NCI-H460 (cell line): ENCODE results near the gene SLC25A1. TPM values are rescaled to one million over a fixed set of nuclear protein-coding genes. Genes with fewer than 3 reads are reported as not detected.

Experiments
- DNase-seq: peaks from one replicate; pipeline ENCODE4 v3.0.0-alpha.2; 2016; ENCODE audit warnings: low read depth; ENCODE audit errors: extremely low read depth
- polyA plus RNA-seq: library from polyadenylated mRNA; depleted of rRNA; stranded (reverse); fragments of >200 nt; gene quantifications from 2 replicates; pipeline ENCODE4 v1.2.3, GENCODE V29; 2014; cell fraction: nucleus; rRNA removed
- total RNA-seq: library from RNA; depleted of rRNA; stranded (reverse); fragments of >200 nt; shearing (Covaris generic); gene quantifications from 2 replicates; pipeline ENCODE4 v1.2.3, GENCODE V29; 2014; rRNA removed

Gene SLC25A1
- 34.6 and 42.3 TPM in 2 replicates for total RNA-seq
- polyA plus RNA-seq: 110 and 131 TPM in 2 replicates

DNA sequence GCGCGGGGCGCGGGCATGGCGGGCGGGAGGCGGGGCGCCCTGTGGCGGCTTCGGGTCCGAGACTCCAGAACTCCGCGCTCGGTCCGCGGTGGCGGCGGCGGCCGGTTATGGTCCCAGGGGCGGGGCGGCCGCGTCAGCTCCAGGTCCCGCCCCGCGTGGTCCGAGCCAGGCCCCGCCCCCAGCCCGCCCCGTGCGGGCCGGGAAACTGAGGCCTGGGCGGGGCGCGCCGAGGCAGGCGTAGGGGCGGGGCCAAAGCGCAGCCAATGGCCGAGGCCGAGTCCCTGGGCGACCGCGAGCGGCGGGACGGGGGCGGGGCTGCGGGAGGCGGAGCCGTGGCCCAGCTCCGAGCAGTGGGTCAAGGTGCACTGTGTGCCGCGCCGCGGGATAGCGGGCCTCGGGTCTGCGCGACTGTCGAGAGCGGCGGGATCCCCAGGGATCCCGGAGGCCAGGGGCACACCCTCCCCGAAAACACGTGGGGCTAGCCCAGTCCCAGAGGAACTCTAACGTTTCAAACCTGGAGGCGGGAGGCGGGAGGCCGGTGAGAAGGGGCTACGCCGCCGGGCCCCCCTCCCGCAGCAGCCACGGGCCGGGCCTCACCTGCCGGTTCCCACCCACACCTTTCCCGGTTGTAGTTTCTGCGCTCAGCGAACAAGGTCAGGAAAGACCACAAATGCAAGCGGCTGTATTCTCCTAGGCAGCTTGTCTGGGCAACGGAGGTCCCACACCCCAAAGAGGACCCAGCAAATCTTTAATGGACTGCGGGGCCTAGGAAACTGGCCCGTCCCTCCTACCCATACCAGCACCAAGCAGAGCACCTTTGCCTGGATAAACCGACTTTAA, at the start of gene SLC25A1:
SLC25A1 (minus strand) TSS at position 80 of the 840 bp plus-strand sequence; CDS start at position 17, 63 bp downstream.
- DNase-seq: peak; percentile 85

DNA sequence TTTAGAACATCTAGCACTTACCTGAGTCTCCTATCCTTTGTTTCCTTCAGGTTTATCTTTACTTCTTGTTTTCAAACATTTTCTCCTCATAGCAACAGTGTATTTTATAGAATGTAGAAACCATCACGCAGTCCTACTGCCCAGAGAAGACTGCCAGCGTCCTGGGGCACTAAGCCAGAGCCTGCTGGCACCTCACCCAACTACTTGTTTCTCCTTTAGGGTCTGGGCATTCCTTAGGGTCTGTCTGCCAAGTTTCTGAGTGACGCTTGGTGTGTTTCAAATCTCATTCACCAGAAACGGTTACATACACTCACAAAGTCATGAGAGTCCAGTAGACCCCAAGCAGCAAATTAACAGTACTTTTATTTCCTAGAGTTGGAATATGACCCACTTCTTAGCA, 49.6 kb upstream of the SLC25A1 start:
- no peak for DNase-seq

DNA sequence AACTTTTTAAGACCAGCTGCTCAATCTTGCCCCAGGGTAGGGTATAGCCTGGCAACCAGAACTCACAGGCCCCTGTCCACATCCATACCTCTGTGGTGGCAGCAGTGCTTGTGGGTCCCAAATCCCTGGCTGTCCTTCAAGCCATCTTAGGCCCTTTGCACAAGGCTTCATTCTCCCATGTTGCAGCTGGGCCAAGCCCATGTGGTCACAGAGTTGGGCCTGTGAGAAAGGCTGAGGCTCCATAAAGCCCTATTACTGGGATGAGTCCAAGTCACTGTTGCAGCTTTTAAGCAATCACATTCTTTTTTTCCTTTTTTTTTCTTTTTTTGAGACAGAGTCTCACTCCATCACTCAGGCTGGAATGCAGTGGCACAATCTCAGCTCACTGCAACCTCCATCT, 47.9 kb upstream of the SLC25A1 start:
- no peak for DNase-seq

DNA sequence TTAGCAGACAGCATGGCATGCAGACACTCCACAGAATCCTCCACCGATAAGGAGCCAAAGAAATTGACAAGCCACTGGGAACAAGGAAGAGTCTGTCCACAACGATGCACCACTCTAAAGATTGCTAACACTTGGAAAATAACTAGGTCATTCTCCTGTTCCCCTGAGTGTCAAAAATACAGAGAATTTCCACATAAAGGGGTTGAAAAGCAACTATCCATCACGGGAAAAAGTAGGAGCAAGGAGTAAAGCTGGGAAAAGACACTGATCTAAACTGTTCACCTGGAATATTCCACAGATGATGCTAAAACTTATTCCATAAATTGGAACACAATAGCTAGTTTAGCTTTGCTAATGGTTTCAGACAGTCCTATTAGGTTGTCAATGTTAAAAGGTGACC, 47.0 kb upstream of the SLC25A1 start:
- no peak for DNase-seq

DNA sequence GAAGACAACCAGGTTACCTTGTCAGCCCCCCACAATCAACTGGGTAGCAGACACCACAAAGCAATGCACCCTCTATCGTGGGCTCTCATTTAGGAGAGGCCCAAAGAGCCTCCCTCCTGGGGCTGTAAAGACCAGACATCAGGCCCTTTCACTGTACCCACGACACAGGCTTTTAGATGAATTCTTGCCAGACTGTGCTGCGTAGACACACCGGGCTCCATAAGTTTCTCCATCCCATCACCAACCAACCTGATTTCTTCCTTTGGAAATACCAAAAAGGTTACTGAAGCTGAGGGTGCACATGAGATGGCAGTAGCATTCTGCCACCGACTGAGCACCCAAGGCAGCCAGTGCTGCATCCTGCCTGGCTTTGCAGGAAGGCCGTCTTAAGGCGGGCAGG, 46.4 kb upstream of the SLC25A1 start:
- DNase-seq: no peak

- DNase-seq: no peak
Measured at GRCh38 chr22:19224557-19224956, 46.0 kb upstream of the SLC25A1 start.

GRCh38 chr22:19223617-19224016, 45.1 kb upstream of the SLC25A1 start:
- DNase-seq: no peak

DNA sequence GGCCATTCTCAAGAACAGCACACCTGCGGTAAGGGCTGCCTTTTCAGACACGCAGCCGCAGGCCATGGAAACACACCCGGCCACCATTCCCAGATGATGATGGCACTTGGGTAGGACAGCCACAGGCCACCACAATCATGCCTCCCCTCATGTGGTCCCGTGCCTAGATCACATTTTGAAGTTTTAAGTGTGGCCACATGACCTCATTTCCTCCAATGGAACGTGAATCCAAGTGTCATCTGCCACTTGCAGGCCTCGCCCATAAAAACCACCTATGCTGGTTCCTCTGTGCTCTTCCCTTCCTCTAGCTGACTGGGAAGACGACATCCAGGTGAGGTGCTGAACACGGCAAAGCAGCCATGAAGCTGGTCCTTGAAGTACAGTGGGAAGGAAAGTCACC, 44.6 kb upstream of the SLC25A1 start:
- no peak for DNase-seq

DNA sequence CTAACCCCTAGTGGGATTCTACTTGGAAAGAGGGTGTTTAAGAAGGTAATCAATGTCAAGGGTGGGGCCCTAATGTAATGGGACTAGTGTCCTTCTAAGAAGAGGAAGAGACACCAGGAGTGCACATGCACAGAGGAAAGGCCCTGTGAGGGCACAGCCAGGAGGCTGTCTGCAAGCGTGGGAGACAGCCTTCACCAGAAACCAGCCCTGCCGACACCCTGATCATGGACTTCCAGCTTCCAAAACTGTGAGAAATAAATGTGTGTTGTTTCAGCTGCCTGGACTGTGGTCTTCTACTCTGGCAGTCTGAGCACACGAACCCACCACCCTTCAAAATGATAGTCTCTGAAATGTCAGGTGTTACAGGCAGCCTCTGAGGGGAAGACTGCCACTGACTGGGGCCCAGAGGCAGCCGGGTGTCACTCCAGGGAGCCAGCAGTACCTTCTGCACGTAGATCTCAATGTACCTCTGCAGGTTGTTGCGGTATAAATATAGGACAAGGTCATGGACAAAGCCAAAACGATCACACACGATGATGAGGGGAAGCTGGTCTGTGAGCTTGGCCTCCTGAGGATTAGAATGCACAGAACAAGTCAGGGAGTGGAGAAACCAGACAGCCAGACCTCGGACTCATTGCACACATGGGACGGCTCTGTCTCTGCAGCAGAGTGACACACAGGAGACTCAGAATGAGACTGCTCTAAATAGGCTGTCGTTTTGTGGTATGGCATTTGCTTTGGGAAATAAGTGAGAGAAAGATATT, 43.9 kb upstream of the SLC25A1 start:
- no peak for DNase-seq

DNA sequence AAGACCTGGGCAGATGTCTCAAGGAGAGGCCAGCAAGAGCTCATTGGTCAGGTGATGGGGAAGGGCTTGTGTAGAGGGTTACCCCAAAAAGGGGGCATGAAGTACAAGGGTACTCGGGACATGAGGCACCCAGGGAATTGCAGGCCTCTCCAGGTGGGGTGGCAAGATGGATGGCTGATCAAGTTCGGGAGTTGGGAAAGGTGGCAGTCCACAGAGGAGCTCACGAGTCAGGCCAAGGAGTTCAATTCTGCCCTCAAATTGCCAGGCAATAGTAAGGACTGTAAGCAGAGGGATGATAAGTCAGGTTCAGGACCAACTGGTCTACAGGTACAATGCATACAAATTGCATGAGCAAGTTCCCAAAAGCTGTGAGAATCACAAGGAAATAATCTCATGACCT, 42.3 kb upstream of the SLC25A1 start:
- DNase-seq: no peak

DNA sequence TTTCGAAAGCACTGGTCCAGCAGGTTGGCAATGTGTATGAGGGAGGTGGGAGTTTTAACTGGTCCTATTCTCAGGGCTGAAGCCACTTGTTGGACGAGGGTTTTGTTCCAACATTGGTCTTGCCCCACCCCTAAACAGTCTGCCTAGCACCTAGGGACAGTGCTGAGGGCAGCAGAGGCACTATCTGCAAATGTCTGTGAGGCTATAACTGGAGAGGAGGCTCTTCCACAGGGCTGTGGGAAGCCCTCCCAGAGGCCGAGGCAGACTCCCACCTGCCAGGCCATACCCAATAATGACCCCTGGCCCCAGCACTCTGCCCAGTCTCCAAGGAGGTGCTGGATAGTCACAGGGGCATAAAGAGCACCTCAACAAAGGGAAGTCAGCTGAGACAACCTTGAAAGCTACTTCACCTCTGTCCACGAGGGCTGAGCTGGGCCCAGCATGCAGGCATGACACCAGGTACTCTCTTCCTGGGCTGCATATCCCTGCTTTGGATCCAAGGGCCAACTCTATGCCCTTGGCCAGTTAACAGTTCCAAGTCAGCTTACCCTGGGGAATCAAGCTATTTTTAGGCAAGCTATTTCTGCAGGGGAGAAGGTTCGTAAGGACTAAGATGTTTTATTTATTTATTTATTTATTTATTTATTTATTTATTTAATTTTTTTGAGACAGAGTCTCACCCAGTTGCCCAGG, 40.2 kb upstream of the SLC25A1 start:
- DNase-seq: no peak

DNA sequence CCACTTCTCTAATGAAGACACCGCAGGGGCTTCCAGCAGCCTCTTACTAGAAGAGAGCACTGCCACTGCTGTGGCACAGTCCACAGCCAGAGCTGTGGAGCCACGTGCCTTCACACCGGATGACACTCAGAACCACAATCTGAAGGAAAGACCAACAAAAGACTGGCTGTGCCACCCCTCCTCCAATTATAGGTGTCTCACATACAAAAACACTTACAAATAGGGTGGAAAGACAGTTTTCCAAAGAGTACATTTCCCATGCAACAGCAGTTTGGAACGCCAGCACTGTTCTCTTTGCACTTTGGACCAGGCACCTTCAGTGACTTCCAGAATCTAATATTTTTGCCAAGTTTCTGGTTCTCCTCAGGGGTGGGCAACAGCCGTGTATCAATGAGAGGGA, 38.0 kb upstream of the SLC25A1 start:
- no peak for DNase-seq

DNA sequence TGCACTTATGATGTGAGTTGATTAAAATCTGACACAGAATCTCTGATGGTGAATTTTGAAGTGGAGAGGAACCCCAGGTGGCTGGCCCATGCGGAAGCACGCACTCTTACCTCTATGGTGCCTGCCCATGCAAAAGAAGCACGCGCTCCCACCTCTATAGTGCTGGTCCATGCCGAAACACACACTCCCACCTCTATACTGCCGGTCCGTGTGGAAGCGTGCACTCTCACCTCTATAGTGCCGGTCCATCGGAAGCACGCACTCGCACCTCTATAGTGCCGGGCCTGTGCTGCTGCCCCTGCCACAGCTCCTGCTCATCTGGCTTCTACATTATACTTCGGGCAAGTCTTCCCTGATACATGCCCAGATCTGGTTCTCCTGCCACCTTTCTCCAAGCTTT, 36.8 kb upstream of the SLC25A1 start:
- DNase-seq: no peak

DNA sequence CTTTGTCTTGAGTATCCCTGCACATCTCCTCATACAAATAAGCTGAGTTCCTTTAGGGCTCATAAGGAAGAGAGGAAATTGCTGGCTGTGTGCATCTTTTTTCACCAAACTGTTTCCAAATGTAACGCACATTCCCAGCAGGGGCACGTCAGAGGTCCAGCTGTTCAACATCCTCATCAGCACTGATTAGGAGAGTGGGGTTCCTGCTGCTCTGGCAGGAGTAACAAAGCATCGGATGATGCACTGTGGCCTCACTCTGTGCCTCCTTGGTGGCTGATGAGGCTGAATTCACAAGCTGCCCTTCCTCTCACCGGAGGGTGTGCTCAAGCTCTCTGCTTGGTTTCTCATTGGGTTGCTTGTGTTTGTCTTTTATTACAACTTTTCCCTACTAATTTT, 35.5 kb upstream of the SLC25A1 start:
- no peak for DNase-seq

DNA sequence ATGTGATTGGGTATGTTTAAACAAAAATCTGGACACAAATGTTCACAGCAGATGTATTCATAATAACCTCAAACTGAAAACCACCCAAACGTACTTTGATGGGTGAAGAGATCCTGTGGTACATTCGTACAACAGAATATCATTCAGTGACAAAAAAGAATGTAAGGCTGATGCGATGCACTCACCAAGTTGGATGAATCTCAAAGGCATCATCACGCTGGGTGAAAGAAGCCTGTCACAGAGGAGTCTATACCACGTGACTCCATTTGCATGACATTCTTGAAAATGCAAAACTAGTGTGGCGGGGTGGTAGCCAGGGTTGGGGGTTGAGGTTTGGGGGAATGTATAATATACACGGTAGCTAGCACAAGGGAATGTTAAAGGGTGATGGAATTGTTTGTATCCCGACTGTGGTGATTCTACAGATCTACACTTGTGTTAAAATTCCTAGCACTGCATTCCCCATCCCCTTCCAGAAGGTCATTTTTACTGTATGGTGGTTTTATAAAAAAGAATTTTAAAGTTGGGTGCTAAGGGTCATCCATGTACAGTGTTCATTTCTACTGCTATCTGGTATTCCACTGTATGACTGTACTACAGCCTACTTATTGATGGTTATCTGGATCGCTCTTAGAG, 35.0 kb upstream of the SLC25A1 start:
- no peak for DNase-seq

GRCh38 chr22:19213001-19213400, 34.5 kb upstream of the SLC25A1 start:
- DNase-seq: no peak

- DNase-seq: no peak
Measured at GRCh38 chr22:19212302-19212870, 33.9 kb upstream of the SLC25A1 start.

- no peak for DNase-seq
Measured at GRCh38 chr22:19210188-19210587, 31.7 kb upstream of the SLC25A1 start.

DNA sequence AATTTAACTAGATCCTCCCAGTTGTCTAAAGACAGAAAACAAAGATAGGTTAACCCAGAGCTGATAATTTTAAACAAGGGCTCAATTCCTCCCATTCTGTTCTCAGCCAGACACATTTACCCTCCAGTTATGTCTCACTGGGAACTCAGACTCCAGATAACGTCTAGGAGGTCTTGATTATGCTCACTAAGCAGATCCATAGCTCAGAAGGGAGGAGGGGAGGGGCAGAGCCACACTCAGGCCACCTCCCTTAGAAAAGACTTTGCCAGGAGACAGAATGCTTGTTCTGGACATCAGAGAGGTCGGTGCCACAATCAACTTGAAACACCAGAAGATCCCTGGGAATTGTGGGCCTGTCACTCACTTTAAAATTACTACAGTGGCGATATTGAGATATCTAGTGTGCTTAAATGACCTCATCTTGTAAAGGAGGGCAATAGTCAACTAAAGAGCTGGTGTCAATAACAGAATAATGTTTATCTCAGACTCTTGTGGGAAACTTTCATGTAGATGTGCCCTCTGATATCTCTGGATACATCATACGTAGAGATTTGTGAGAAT, 29.8 kb upstream of the SLC25A1 start:
- no peak for DNase-seq

DNA sequence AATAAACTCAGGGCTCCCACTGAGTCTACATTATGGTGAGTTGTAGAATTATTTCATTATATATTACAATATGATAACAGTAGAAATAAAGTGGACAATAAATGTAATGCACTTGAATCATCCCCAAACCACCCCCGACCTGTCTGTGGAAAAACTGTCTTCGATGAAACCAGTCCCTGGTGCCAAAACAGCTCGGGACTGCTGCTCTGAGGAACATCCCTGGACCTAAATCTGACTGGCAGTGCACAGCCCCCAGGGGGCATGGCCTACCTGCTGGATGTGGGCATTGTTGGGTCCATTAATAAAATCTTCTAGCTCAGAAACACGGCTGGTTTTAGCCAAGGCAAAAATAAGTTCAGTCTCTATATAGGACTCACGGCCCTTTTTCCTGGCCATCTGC, 29.3 kb upstream of the SLC25A1 start:
- DNase-seq: no peak
